Measurements from ENCODE around the gene ANKRD13D. TPM values are rescaled to one million over a fixed set of nuclear protein-coding genes. Genes with fewer than 3 reads are reported as not detected.
A peak's percentile ranks its signal among the peaks of the same experiment; 100 is the strongest.

The ANKRD13D gene
- total RNA-seq, 1 donor from 2014 or later: 76.0 TPM

- TF ChIP-seq, protein P1, sequence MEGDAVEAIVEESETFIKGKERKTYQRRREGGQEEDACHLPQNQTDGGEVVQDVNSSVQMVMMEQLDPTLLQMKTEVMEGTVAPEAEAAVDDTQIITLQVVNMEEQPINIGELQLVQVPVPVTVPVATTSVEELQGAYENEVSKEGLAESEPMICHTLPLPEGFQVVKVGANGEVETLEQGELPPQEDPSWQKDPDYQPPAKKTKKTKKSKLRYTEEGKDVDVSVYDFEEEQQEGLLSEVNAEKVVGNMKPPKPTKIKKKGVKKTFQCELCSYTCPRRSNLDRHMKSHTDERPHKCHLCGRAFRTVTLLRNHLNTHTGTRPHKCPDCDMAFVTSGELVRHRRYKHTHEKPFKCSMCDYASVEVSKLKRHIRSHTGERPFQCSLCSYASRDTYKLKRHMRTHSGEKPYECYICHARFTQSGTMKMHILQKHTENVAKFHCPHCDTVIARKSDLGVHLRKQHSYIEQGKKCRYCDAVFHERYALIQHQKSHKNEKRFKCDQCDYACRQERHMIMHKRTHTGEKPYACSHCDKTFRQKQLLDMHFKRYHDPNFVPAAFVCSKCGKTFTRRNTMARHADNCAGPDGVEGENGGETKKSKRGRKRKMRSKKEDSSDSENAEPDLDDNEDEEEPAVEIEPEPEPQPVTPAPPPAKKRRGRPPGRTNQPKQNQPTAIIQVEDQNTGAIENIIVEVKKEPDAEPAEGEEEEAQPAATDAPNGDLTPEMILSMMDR (IDR thresholded peaks at IDR 0.05; ENCODE audit: unreplicated experiment): no peak
- no peaks in the 10 kb centered on the region for H3K9me3 Mint-ChIP-seq (ENCODE audit: low read depth)
Observed at GRCh38 chr11:67272327-67273259, 16.5 kb upstream of the ANKRD13D start.

GRCh38 chr11:67273260-67273990 lies 15.7 kb upstream of the ANKRD13D start:
- Mint-ChIP-seq H3K27ac (no peak overlapping the region), H3K36me3 (ENCODE audit: insufficient read depth) (no peaks in the 10 kb centered on the region), H3K9me3 (ENCODE audit: low read depth) (no peaks in the 10 kb centered on the region), H3K27me3 (no peaks in the 10 kb centered on the region), H3K4me1 (ENCODE audit: low read depth) (peaks cover 7% of the 10 kb centered on the region), H3K4me3 (ENCODE audit: low read depth) (no peak overlapping the region)
- TF ChIP-seq, protein P1 (IDR thresholded peaks at IDR 0.05; ENCODE audit: unreplicated experiment): no peak
- DNase-seq (ENCODE audit: low spot score, unreplicated experiment): no peak

More at GRCh38 chr11:67272327-67273259, 16.5 kb upstream of the ANKRD13D start:
- Mint-ChIP-seq H3K27me3 (no peaks in the 10 kb centered on the region), H3K27ac (no peak overlapping the region), H3K4me3 (ENCODE audit: low read depth) (no peak overlapping the region), H3K36me3 (ENCODE audit: insufficient read depth) (peaks cover 1% of the 10 kb centered on the region), H3K4me1 (ENCODE audit: low read depth) (peaks cover 10% of the 10 kb centered on the region)
- DNase-seq (ENCODE audit: low spot score, unreplicated experiment): no peak

DNA sequence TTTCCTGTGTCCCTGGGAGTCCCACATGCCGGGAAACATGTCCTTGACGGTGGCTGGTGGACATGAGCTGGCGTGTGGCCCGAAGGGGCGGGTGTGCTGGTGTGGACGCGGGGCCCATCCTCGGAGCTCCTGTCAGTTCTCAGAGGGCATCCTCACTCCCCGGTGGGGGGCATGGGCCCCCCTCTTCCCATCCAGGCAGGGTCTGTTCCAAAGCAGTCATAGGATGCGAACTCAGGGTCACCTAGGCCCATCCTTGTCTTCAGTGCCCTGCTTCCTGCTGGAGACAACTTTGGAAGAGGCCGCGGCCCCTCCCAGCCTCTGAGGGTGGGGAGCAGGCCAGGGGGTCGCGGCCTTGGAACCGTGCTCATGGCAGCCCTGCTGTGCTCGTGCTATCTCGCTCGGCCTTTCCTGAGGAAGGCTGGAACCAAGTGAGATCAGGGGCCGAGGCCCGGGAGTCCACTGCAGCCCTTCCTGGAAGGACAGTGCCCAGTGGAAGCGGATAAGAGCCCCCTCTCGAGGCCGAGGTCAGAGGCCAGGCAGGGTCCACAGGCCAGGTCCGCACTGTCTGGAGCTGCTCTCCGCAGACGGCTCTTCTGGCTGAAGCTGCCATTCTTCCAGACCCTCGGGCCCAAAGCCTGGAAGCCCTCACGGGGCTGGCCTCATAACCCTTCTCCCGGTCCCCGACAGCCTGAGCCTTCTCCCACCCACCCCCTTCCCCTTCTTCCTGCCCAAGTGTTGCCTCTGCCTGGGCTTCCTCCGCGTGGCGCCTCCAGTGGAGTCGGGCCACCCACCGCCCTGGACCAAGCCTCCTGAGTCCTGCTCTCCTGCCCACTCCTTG lies 14.1 kb upstream of the ANKRD13D start:
- H3K4me1 Mint-ChIP-seq (ENCODE audit: low read depth): peaks cover 7% of the 10 kb centered on the region
- peaks cover 3% of the 10 kb centered on the region for H3K36me3 Mint-ChIP-seq (ENCODE audit: insufficient read depth)
- H3K9me3 Mint-ChIP-seq (ENCODE audit: low read depth): no peaks in the 10 kb centered on the region
- no peak overlapping the region for H3K27ac Mint-ChIP-seq
- TF ChIP-seq, protein P1 (IDR thresholded peaks at IDR 0.05; ENCODE audit: unreplicated experiment): no peak
- H3K4me3 Mint-ChIP-seq (ENCODE audit: low read depth): no peak overlapping the region
- no peak for DNase-seq (ENCODE audit: low spot score, unreplicated experiment)
- no peaks in the 10 kb centered on the region for H3K27me3 Mint-ChIP-seq

- Mint-ChIP-seq H3K27ac (peak overlapping the region; percentile 69), H3K4me3 (ENCODE audit: low read depth) (no peak overlapping the region), H3K9me3 (ENCODE audit: low read depth) (no peaks in the 10 kb centered on the region), H3K4me1 (ENCODE audit: low read depth) (no peaks in the 10 kb centered on the region), H3K36me3 (ENCODE audit: insufficient read depth) (peaks cover 3% of the 10 kb centered on the region), H3K27me3 (no peaks in the 10 kb centered on the region)
- DNase-seq (ENCODE audit: low spot score, unreplicated experiment): no peak
- TF ChIP-seq, protein P1 (IDR thresholded peaks at IDR 0.05; ENCODE audit: unreplicated experiment): no peak
Observed at GRCh38 chr11:67275606-67276409, 13.3 kb upstream of the ANKRD13D start.

Data from progenitor cell of endocrine pancreas (in vitro differentiated cells).